ENCODE data around the gene MSMO1.
"Not testable (repeated sequence)": the region's sequence is repeated elsewhere in the genome, so short reads cannot be mapped to it uniquely, and the experiment has no call there.

The MSMO1 gene

GRCh38 chr4:165324918-165325304 lies 2.6 kb upstream of the MSMO1 start:
- no peak for DNase-seq

- DNase-seq, result peak in 1 of 5 experiments; percentile 59
These were observed 1.5 kb upstream of the MSMO1 start for GRCh38 chr4:165325732-165326512.

DNA sequence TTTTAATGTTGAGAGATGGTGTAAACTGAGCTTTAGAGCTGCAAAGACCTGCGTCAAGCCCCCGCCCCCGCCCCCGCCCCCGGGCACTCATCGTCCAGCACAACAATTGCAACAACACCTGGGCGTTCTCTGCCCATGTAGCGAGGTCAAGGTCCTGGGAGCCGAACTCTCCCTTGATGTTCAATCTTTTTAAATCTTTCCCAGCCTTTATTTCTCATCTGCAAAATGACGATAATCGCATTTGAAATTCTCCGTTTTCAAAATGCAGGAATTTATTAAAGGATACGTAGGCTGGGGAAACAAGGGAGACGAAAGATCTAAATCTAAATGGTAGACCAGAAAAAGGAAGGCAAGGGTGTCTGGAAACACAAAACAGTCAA lies 648 bp upstream of the MSMO1 start:
- DNase-seq, result peak in 1 of 5 experiments; percentile 73

DNA sequence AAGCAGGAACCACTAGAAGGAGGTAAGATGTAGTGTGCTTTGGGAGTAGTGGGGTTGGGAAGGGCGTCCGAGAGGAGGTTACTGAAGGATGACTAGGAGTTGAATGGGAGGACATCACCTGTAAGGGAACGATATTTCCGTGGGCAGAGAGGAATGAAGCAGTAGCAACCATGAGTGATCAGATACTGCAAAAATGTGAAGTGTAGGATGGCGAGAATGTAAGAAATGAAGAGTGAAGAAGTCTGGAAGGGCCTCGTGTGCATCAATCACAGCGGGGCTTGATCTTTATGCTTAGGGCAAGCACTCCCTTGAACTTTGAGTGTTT lies 594 bp downstream of the MSMO1 start:
- no peak for DNase-seq

GRCh38 chr4:165328708-165329107 lies 1.2 kb downstream of the MSMO1 start:
- no peak for DNase-seq

- no peak for DNase-seq
These were observed 2.6 kb downstream of the MSMO1 start for GRCh38 chr4:165330071-165330470.

- DNase-seq, result no peak
These were observed 3.2 kb downstream of the MSMO1 start for GRCh38 chr4:165330666-165331065.

DNA sequence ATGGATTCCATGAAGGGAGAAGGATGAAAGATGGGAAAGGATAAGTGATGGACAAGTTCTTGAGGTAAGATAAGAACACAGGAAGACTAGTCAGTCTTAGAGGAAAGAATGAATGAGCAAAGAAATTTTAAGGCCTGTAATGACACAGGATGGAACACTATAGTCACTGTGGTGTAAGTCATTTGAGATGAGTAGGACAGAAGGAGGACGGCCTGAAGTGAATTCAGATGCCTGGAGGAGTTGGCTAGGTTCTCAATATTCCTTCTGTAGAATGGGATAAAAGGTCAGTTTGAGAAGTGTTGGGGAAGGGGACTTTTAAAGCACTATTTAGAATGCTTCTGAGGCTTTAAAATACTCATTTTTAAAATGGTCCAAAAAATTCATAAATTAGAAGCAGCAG lies 3.9 kb downstream of the MSMO1 start:
- peak in 1 of 5 experiments; percentile 58 for DNase-seq

DNA sequence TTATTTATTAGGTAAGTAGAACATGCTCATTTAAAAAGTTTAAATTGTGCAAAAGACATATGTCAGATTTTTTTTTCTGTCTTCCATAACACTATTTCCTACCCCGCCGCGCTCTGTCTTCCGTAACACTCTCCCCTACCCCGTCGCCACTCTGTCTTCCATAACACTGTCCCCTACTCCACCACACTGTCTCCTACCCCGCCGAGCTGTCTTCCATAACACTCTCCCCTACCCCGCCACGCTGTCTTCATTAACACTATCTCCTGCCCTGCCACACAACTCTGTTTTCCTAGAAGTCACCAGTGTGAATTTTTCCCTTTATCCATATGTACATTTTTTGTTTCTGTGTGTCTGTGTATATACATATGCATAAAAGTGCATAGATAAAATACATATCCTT lies 4.4 kb downstream of the MSMO1 start:
- DNase-seq, result no peak

- DNase-seq, result no peak
These were observed 5.0 kb downstream of the MSMO1 start for GRCh38 chr4:165332502-165332901.

GRCh38 chr4:165335163-165335703 lies 7.8 kb downstream of the MSMO1 start:
- DNase-seq, result no peak

GRCh38 chr4:165336743-165337142 lies 9.3 kb downstream of the MSMO1 start:
- no peak for DNase-seq

DNA sequence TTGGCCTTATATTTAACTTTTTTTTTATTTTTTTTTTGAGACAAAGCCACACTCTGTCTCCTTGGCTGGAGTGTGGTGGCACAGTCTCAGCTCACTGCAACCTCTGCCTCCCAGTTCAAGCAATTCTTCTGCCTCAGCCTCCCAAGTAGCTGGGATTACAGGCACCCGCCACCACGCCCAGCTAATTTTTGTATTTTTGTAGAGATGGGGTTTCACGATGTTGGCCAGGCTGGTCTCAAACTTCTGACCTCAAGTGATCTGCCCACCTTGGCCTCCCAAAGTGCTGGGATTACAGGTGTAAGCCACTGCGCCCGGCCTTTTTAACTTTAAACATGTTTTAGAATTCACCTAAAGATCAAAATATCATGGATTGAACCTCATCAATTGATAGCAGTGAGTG lies 14.9 kb downstream of the MSMO1 start:
- not testable (repeated sequence) for DNase-seq

DNA sequence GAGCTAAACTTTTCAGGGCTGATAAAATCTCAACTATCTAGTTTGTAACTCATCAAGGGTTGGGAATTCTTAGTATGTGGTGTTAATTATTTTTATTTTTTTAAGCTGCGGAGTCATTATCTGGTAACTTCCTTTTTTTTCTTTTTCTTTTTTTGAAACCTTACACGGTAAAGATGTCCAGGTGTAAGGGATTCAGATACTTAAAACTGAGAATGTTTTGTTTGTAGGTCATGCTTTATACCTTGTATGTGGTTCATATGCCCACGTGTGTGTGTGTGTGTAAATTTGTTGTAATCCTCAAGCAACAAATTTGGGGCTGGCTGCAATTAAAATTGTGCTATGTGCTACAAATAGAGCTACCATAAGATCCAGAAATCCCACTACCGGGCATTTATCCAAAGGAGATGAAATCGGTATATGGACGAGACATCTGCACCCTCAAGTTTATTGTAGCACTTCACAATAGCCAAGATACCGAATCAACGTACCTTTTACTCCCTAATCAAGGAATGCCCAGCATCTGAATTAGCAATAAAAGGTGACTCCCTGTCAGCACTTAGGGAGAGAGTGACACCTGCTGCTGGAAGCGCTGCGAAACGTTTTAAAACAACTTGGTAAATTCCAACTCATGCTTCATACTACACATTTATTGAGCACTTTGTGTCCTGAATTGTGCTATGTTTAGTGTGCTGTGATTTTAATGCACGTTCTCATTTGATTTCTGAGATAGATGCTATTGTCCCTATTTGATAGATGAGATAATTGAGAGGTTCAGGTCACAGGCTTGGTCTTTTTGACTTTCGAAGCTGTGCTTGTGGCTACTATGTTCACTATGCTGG lies 16.1 kb downstream of the MSMO1 start:
- peak in 1 of 5 experiments; percentile 13 for DNase-seq

- DNase-seq, result no peak
These were observed 18.4 kb downstream of the MSMO1 start for GRCh38 chr4:165345666-165346417.

GRCh38 chr4:165347647-165348569 lies 20.4 kb downstream of the MSMO1 start:
- DNase-seq, result no peak

GRCh38 chr4:165351359-165352130 lies 24.1 kb downstream of the MSMO1 start:
- no peak for DNase-seq

- peak in 1 of 5 experiments; percentile 16 for DNase-seq
These were observed 28.4 kb downstream of the MSMO1 start for GRCh38 chr4:165355900-165356300.

DNA sequence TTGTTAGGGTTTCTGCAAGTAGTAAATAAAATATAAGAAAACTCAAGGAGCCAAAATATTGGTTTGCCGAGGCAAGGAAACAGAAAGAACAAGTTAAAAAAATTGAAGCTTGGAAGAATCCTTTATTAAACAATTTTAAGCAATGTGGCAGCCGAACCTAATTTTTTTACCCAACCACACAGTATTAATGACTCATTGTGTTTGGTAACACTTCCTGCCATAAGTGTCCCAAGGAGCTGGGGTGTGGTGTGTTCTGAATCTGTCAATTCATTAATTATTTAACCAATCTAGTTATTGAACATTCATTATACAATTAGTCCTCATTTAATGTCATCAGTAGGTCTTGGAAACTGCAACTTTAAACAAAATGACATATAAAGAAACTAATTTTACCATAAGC lies 32.0 kb downstream of the MSMO1 start:
- no peak for DNase-seq

- no peak for DNase-seq
These were observed 32.7 kb downstream of the MSMO1 start for GRCh38 chr4:165360041-165360695.
